Neural cell (in vitro differentiated cells): Measurements from ENCODE around the gene UMAD1.

Experiments
- CTCF ChIP-seq: fragments of 450-650 bp; IDR thresholded peaks from 2 replicates; pipeline ENCODE4 v1.5.1; 2014; ENCODE audit warnings: antibody characterized with exemption, mild to moderate bottlenecking, moderate library complexity; ENCODE audit not compliant: poor library complexity, severe bottlenecking
- EP300 ChIP-seq: fragments of 450-650 bp; conservative IDR thresholded peaks from 2 replicates; pipeline ENCODE4 v1.6.1; 2014; ENCODE audit warnings: antibody characterized with exemption, mild to moderate bottlenecking, moderate library complexity; ENCODE audit not compliant: poor library complexity, severe bottlenecking
- EZH2 ChIP-seq: fragments of 200-600, 300-800 bp; shearing (Covaris generic), sonication (generic); IDR thresholded peaks from 2 replicates; pipeline ENCODE4 v1.6.1; 2014; ENCODE audit warnings: antibody characterized with exemption, low read length, borderline replicate concordance, mild to moderate bottlenecking; ENCODE audit not compliant: insufficient read depth, poor library complexity, severe bottlenecking
- MXI1 ChIP-seq: fragments of 450-650 bp; conservative IDR thresholded peaks from 2 replicates; pipeline ENCODE4 v1.6.1; 2014; ENCODE audit warnings: antibody characterized with exemption, mild to moderate bottlenecking; ENCODE audit not compliant: poor library complexity, severe bottlenecking
- POLR2AphosphoS5 ChIP-seq: IDR thresholded peaks from 2 replicates; pipeline ENCODE4 v1.6.1; 2012
- RAD21 ChIP-seq: fragments of 450-650 bp; conservative IDR thresholded peaks from 2 replicates; pipeline ENCODE4 v1.6.1; 2014; ENCODE audit warnings: antibody characterized with exemption, mild to moderate bottlenecking, moderate library complexity
- SMC3 ChIP-seq: fragments of 450-650 bp; conservative IDR thresholded peaks from 2 replicates; pipeline ENCODE4 v1.6.1; 2014; ENCODE audit warnings: antibody characterized with exemption, mild to moderate bottlenecking, moderate library complexity; ENCODE audit not compliant: poor library complexity
- TAF1 ChIP-seq: IDR thresholded peaks from 2 replicates; pipeline ENCODE4 v1.6.1; 2012; ENCODE audit warnings: low read depth
- TF ChIP-seq, protein P1 (sequence below): IDR thresholded peaks from 2 replicates; pipeline ENCODE4 v1.6.1; 2012; ENCODE audit warnings: borderline replicate concordance

GRCh38 chr7:7793249-7793648 is 152.7 kb downstream of the UMAD1 start:
- TF ChIP-seq EP300 (no peak), CTCF (no peak), POLR2AphosphoS5 (no peak), EZH2 (no peak), RAD21 (no peak), TAF1 (no peak), SMC3 (no peak), MXI1 (no peak)
- TF ChIP-seq, protein P1, sequence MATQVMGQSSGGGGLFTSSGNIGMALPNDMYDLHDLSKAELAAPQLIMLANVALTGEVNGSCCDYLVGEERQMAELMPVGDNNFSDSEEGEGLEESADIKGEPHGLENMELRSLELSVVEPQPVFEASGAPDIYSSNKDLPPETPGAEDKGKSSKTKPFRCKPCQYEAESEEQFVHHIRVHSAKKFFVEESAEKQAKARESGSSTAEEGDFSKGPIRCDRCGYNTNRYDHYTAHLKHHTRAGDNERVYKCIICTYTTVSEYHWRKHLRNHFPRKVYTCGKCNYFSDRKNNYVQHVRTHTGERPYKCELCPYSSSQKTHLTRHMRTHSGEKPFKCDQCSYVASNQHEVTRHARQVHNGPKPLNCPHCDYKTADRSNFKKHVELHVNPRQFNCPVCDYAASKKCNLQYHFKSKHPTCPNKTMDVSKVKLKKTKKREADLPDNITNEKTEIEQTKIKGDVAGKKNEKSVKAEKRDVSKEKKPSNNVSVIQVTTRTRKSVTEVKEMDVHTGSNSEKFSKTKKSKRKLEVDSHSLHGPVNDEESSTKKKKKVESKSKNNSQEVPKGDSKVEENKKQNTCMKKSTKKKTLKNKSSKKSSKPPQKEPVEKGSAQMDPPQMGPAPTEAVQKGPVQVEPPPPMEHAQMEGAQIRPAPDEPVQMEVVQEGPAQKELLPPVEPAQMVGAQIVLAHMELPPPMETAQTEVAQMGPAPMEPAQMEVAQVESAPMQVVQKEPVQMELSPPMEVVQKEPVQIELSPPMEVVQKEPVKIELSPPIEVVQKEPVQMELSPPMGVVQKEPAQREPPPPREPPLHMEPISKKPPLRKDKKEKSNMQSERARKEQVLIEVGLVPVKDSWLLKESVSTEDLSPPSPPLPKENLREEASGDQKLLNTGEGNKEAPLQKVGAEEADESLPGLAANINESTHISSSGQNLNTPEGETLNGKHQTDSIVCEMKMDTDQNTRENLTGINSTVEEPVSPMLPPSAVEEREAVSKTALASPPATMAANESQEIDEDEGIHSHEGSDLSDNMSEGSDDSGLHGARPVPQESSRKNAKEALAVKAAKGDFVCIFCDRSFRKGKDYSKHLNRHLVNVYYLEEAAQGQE = no peak
